IMR-90 (cell line): ENCODE data around the gene CETP. TPM values are rescaled to one million over a fixed set of nuclear protein-coding genes. Genes with fewer than 3 reads are reported as not detected.
A peak's percentile ranks its signal among the peaks of the same experiment; 100 is the strongest.

Experiments used
- ATAC-seq: fragments of 200-7000 bp; cut with Tn5 transposase; 2 replicates; pipeline ENCODE4 v1.9.1; 2020; ENCODE audit warnings: low read depth, mild to moderate bottlenecking, moderate library complexity
- BruUV-seq: library from RNA; stranded (reverse); fragments of 400-500 nt; replicated peaks from 2 replicates; lab custom pipeline; 2021; lab: Mats Ljungman, UMichigan
- CTCF ChIA-PET: fragments of 300-600 bp; formaldehyde crosslinking; extraction: SDS; loops from one replicate; lab custom pipeline; 2021; ENCODE audit warnings: antibody characterized with exemption; lab: Yijun Ruan, JAX
- POLR2A ChIA-PET: fragments of 300-600 bp; sonication (Branson Sonifier 250); formaldehyde crosslinking; loops from one replicate; lab custom pipeline; 2022; ENCODE audit warnings: antibody characterized with exemption; ENCODE audit not compliant: unreplicated experiment; lab: Charles Lee
- DNase-seq: peaks from one replicate; pipeline ENCODE4 v3.0.0; 2013
- H2AFZ ChIP-seq: replicated peaks from 2 replicates; pipeline ENCODE3; 2013; ENCODE audit warnings: low read length, mild to moderate bottlenecking; ENCODE audit not compliant: poor library complexity
- H2AK5ac ChIP-seq: 2 replicates; pipeline ENCODE4 v1.6.1; 2013; ENCODE audit warnings: low read depth, low read length, inconsistent platforms
- H2AK9ac ChIP-seq: replicated peaks from 2 replicates; pipeline ENCODE3; 2013; ENCODE audit warnings: mild to moderate bottlenecking, low read depth, low read length, moderate library complexity; ENCODE audit not compliant: poor library complexity
- H2BK120ac ChIP-seq: 2 replicates; pipeline ENCODE4 v1.6.1; 2013; ENCODE audit warnings: low read depth, low read length, inconsistent platforms
- H2BK15ac ChIP-seq: 3 replicates; pipeline ENCODE4 v1.6.1; 2013; ENCODE audit warnings: low read depth, low read length, inconsistent platforms
- H2BK20ac ChIP-seq: 2 replicates; pipeline ENCODE4 v1.6.1; 2013; ENCODE audit warnings: low read depth, mild to moderate bottlenecking, inconsistent platforms, low read length, moderate library complexity
- H2BK5ac ChIP-seq: 2 replicates; pipeline ENCODE4 v1.6.1; 2013; ENCODE audit warnings: mild to moderate bottlenecking, low read depth, low read length, inconsistent platforms; ENCODE audit not compliant: poor library complexity, severe bottlenecking
- H3K14ac ChIP-seq: replicated peaks from 2 replicates; pipeline ENCODE4 v1.6.1; 2013; ENCODE audit warnings: low read depth, low read length, inconsistent platforms
- H3K18ac ChIP-seq: 2 replicates; pipeline ENCODE4 v1.6.1; 2013; ENCODE audit warnings: low read depth, low read length, control low read depth
- H3K23ac ChIP-seq: 2 replicates; pipeline ENCODE4 v1.6.1; 2013; ENCODE audit warnings: low read depth, low read length, inconsistent platforms
- H3K27ac ChIP-seq: 2 replicates; pipeline ENCODE4 v1.5.1; 2013; ENCODE audit warnings: mild to moderate bottlenecking, control low read depth, low read length; ENCODE audit not compliant: insufficient read depth
- H3K27me3 ChIP-seq: 2 replicates; pipeline ENCODE4 v1.6.1; 2013; ENCODE audit warnings: low read length; ENCODE audit not compliant: control insufficient read depth, insufficient read depth
- H3K36me3 ChIP-seq: 2 replicates; pipeline ENCODE4 v1.6.1; 2013; ENCODE audit warnings: low read length, mixed read lengths; ENCODE audit not compliant: control insufficient read depth, insufficient read depth
- H3K4ac ChIP-seq: 2 replicates; pipeline ENCODE4 v1.6.1; 2013; ENCODE audit warnings: low read depth, low read length, inconsistent platforms
- H3K4me1 ChIP-seq: 2 replicates; pipeline ENCODE4 v1.6.1; 2013; ENCODE audit warnings: low read length, mixed read lengths; ENCODE audit not compliant: control insufficient read depth, insufficient read depth
- H3K4me2 ChIP-seq: 2 replicates; pipeline ENCODE4 v1.6.1; 2013; ENCODE audit warnings: low read depth, mild to moderate bottlenecking, control low read depth, low read length, moderate library complexity
- H3K4me3 ChIP-seq: 2 replicates; pipeline ENCODE4 v1.5.1; 2013; ENCODE audit warnings: low read depth, mild to moderate bottlenecking, control low read depth, low read length, moderate library complexity; ENCODE audit not compliant: insufficient read depth
- H3K56ac ChIP-seq: 2 replicates; pipeline ENCODE4 v1.6.1; 2013; ENCODE audit warnings: low read length, inconsistent platforms; ENCODE audit not compliant: insufficient read depth; ENCODE audit errors: extremely low read depth
- H3K79me1 ChIP-seq, 2 experiments: 2 replicates each; pipeline ENCODE4 v1.6.1; 2013; ENCODE audit warnings: low read length in 2 of 2, inconsistent platforms in 1 of 2, low read depth in 1 of 2
- H3K9ac ChIP-seq: 2 replicates; pipeline ENCODE4 v1.6.1; 2013; ENCODE audit warnings: low read depth, low read length, control low read depth
- H3K9me1 ChIP-seq: 2 replicates; pipeline ENCODE4 v1.6.1; 2013; ENCODE audit warnings: low read length, inconsistent platforms; ENCODE audit not compliant: insufficient read depth
- H3K9me3 ChIP-seq: 2 replicates; pipeline ENCODE4 v1.6.1; 2013; ENCODE audit warnings: low read length; ENCODE audit not compliant: control insufficient read depth, insufficient read depth
- H4K20me1 ChIP-seq: 2 replicates; pipeline ENCODE4 v1.6.1; 2013; ENCODE audit warnings: low read length, inconsistent platforms; ENCODE audit not compliant: insufficient read depth
- H4K5ac ChIP-seq: 2 replicates; pipeline ENCODE4 v1.6.1; 2013; ENCODE audit warnings: mild to moderate bottlenecking, low read depth, low read length, control low read depth
- H4K8ac ChIP-seq, 2 experiments: 2 replicates each; pipeline ENCODE4 v1.6.1; 2013; ENCODE audit warnings: low read depth in 2 of 2, low read length in 2 of 2, control low read depth in 1 of 2, inconsistent platforms in 1 of 2
- H4K91ac ChIP-seq: 2 replicates; pipeline ENCODE4 v1.6.1; 2013; ENCODE audit warnings: low read depth, low read length, inconsistent platforms; ENCODE audit not compliant: insufficient read depth
- CHD1 ChIP-seq: IDR thresholded peaks from 2 replicates; pipeline ENCODE4 v1.6.1; 2012; ENCODE audit warnings: low read depth, low read length, improper control_type of control experiment
- WGBS, 2 experiments: methylation state at CpG; one replicate each; pipeline versions ENCODE4 v1.1.5 to v1.1.7; 2013; ENCODE audit warnings: missing lambda C conversion rate in 2 of 2; ENCODE audit not compliant: insufficient read length in 1 of 2; ENCODE audit errors: extremely low coverage in 2 of 2; 5-methylcytosine and 5-hydroxymethylcytosine counted together
- dilution Hi-C: fragments of 300-500 bp; cut with HindIII; formaldehyde crosslinking; loops from one replicate; pipeline ENCODE4 v1.14.3; 2018; ENCODE audit warnings: low sequenced_read_pairs; ENCODE audit not compliant: unreplicated experiment
- in situ Hi-C: fragments of 300-500 bp; cut with MboI; formaldehyde crosslinking; loops from 3 replicates; pipeline ENCODE4 v1.14.3; 2019; ENCODE audit warnings: low sequenced_read_pairs, inconsistent platforms, mixed read lengths
- intact Hi-C: fragments of 100-400 bp; cut with micrococcal nuclease; formaldehyde crosslinking; loops from 2 replicates; pipeline ENCODE4 v1.10.0; 2022
- polyA plus RNA-seq, 3 experiments: library from polyadenylated mRNA; depleted of rRNA; stranded (reverse); fragments of >200 nt; gene quantifications; 2 replicates each; pipeline ENCODE4 v1.2.3, GENCODE V29; 2012; ENCODE audit warnings: low replicate concordance in 1 of 3
- total RNA-seq: library from RNA; depleted of rRNA; stranded (reverse); fragments of >200 nt; gene quantifications from 2 replicates; pipeline ENCODE4 v1.2.3, GENCODE V29; 2012
- TF ChIP-seq, protein P1 (sequence below): conservative IDR thresholded peaks from 2 replicates; pipeline ENCODE4 v1.5.1; 2012; ENCODE audit warnings: mild to moderate bottlenecking, low read depth, low read length, improper control_type of control experiment
- TF ChIP-seq, protein P2 (sequence below): fragments of 150-350 bp; IDR thresholded peaks from 2 replicates; pipeline ENCODE4 v1.6.1; 2016; ENCODE audit warnings: low read depth, mild to moderate bottlenecking, low read length, moderate library complexity, borderline replicate concordance

Gene CETP
- total and polyA plus RNA-seq, 2 of the 4 experiments (the other 2 are of a cell fraction) = not detected

DNA sequence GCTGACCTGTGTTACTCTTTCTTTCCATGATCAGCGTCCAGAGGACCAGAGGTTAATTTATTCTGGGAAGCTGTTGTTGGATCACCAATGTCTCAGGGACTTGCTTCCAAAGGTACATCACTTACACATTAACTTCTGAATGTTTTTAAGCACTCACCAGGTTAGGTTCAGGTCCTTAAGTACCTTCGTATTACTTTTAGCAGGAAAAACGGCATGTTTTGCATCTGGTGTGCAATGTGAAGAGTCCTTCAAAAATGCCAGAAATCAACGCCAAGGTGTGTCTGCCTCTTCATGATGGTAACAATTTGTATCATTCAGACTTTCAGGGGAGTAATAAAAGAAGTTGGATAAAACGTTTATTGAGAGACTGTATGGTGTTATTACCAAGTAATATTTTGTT lies 26.5 kb upstream of the CETP start:
- H3K27ac ChIP-seq = no peak overlapping the region
- DNase-seq = no peak
- no peak overlapping the region for H3K9ac ChIP-seq
- dilution Hi-C loops (no loop called here), intact Hi-C loops (no loop called here), in situ Hi-C loops (no loop called here)
- H3K4me1 ChIP-seq = peaks cover 8% of the 10 kb centered on the region
- no peak overlapping the region for H2BK120ac ChIP-seq
- ChIA-PET POLR2A (no interaction called here), CTCF (no interaction called here)
- no peak for ATAC-seq
- BruUV-seq = no TSS peak
- H3K9me1 ChIP-seq = peaks cover 11% of the 10 kb centered on the region
- peaks cover 26 to 58% of the 10 kb centered on the region in 2 experiments for H3K79me1 ChIP-seq
- no peaks in the 10 kb centered on the region for H3K9me3 ChIP-seq
- H2AK9ac ChIP-seq = no peak overlapping the region
- H2BK15ac ChIP-seq = no peak overlapping the region
- no peak overlapping the region for H3K4me3 ChIP-seq
- H3K4me2 ChIP-seq = peak overlapping the region; percentile 61
- H4K8ac ChIP-seq = no peak overlapping the region
- TF ChIP-seq, protein P1, sequence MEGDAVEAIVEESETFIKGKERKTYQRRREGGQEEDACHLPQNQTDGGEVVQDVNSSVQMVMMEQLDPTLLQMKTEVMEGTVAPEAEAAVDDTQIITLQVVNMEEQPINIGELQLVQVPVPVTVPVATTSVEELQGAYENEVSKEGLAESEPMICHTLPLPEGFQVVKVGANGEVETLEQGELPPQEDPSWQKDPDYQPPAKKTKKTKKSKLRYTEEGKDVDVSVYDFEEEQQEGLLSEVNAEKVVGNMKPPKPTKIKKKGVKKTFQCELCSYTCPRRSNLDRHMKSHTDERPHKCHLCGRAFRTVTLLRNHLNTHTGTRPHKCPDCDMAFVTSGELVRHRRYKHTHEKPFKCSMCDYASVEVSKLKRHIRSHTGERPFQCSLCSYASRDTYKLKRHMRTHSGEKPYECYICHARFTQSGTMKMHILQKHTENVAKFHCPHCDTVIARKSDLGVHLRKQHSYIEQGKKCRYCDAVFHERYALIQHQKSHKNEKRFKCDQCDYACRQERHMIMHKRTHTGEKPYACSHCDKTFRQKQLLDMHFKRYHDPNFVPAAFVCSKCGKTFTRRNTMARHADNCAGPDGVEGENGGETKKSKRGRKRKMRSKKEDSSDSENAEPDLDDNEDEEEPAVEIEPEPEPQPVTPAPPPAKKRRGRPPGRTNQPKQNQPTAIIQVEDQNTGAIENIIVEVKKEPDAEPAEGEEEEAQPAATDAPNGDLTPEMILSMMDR = no peak
- no peak for TF ChIP-seq CHD1
- TF ChIP-seq, protein P2, sequence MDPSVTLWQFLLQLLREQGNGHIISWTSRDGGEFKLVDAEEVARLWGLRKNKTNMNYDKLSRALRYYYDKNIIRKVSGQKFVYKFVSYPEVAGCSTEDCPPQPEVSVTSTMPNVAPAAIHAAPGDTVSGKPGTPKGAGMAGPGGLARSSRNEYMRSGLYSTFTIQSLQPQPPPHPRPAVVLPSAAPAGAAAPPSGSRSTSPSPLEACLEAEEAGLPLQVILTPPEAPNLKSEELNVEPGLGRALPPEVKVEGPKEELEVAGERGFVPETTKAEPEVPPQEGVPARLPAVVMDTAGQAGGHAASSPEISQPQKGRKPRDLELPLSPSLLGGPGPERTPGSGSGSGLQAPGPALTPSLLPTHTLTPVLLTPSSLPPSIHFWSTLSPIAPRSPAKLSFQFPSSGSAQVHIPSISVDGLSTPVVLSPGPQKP = no peak
- no peak overlapping the region for H2BK5ac ChIP-seq
- H3K27me3 ChIP-seq = no peaks in the 10 kb centered on the region
- no peak overlapping the region for H4K91ac ChIP-seq
- WGBS, 2 experiments = 69% methylated on average over 2 of the region's 5 CpGs; no CpG with 5 or more reads in 1 of the 2 experiments
- no peak overlapping the region for H2AFZ ChIP-seq
- H2BK20ac ChIP-seq = no peak overlapping the region
- peaks cover 70% of the 10 kb centered on the region for H4K20me1 ChIP-seq
- peaks cover 35% of the 10 kb centered on the region for H3K36me3 ChIP-seq
- no peak overlapping the region for H2AK5ac ChIP-seq
- peak overlapping the region; percentile 41 for H3K23ac ChIP-seq
- no peak overlapping the region for H3K4ac ChIP-seq
- H3K56ac ChIP-seq = no peak overlapping the region
- H4K5ac ChIP-seq = no peak overlapping the region
- no peak overlapping the region for H3K18ac ChIP-seq
- no peak overlapping the region for H3K14ac ChIP-seq
